Neural cell (in vitro differentiated cells): ENCODE results near the gene SH3RF3.

Experiments used
- CTCF ChIP-seq: fragments of 450-650 bp; IDR thresholded peaks from 2 replicates; pipeline ENCODE4 v1.5.1; 2014; ENCODE audit warnings: antibody characterized with exemption, mild to moderate bottlenecking, moderate library complexity; ENCODE audit not compliant: poor library complexity, severe bottlenecking
- EP300 ChIP-seq: fragments of 450-650 bp; conservative IDR thresholded peaks from 2 replicates; pipeline ENCODE4 v1.6.1; 2014; ENCODE audit warnings: antibody characterized with exemption, mild to moderate bottlenecking, moderate library complexity; ENCODE audit not compliant: poor library complexity, severe bottlenecking
- EZH2 ChIP-seq: fragments of 200-600, 300-800 bp; shearing (Covaris generic), sonication (generic); IDR thresholded peaks from 2 replicates; pipeline ENCODE4 v1.6.1; 2014; ENCODE audit warnings: antibody characterized with exemption, low read length, borderline replicate concordance, mild to moderate bottlenecking; ENCODE audit not compliant: insufficient read depth, poor library complexity, severe bottlenecking
- MXI1 ChIP-seq: fragments of 450-650 bp; conservative IDR thresholded peaks from 2 replicates; pipeline ENCODE4 v1.6.1; 2014; ENCODE audit warnings: antibody characterized with exemption, mild to moderate bottlenecking; ENCODE audit not compliant: poor library complexity, severe bottlenecking
- POLR2AphosphoS5 ChIP-seq: IDR thresholded peaks from 2 replicates; pipeline ENCODE4 v1.6.1; 2012
- SMC3 ChIP-seq: fragments of 450-650 bp; conservative IDR thresholded peaks from 2 replicates; pipeline ENCODE4 v1.6.1; 2014; ENCODE audit warnings: antibody characterized with exemption, mild to moderate bottlenecking, moderate library complexity; ENCODE audit not compliant: poor library complexity
- TAF1 ChIP-seq: IDR thresholded peaks from 2 replicates; pipeline ENCODE4 v1.6.1; 2012; ENCODE audit warnings: low read depth
- TF ChIP-seq, protein P1 (sequence below): IDR thresholded peaks from 2 replicates; pipeline ENCODE4 v1.6.1; 2012; ENCODE audit warnings: borderline replicate concordance

GRCh38 chr2:109384308-109385271 is 255.6 kb downstream of the SH3RF3 start:
- TF ChIP-seq CTCF (no peak), EZH2 (no peak), POLR2AphosphoS5 (no peak), EP300 (no peak), MXI1 (no peak), TAF1 (no peak), SMC3 (no peak)
- TF ChIP-seq, protein P1, sequence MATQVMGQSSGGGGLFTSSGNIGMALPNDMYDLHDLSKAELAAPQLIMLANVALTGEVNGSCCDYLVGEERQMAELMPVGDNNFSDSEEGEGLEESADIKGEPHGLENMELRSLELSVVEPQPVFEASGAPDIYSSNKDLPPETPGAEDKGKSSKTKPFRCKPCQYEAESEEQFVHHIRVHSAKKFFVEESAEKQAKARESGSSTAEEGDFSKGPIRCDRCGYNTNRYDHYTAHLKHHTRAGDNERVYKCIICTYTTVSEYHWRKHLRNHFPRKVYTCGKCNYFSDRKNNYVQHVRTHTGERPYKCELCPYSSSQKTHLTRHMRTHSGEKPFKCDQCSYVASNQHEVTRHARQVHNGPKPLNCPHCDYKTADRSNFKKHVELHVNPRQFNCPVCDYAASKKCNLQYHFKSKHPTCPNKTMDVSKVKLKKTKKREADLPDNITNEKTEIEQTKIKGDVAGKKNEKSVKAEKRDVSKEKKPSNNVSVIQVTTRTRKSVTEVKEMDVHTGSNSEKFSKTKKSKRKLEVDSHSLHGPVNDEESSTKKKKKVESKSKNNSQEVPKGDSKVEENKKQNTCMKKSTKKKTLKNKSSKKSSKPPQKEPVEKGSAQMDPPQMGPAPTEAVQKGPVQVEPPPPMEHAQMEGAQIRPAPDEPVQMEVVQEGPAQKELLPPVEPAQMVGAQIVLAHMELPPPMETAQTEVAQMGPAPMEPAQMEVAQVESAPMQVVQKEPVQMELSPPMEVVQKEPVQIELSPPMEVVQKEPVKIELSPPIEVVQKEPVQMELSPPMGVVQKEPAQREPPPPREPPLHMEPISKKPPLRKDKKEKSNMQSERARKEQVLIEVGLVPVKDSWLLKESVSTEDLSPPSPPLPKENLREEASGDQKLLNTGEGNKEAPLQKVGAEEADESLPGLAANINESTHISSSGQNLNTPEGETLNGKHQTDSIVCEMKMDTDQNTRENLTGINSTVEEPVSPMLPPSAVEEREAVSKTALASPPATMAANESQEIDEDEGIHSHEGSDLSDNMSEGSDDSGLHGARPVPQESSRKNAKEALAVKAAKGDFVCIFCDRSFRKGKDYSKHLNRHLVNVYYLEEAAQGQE: no peak
